T-helper 1 cell treated with Interleukin-12 subunit alpha and Interleukin-12 subunit beta and Interleukin-4 antibody, amounts not matched to agents 30 μg/mL and 1 μg/mL, for 36 hours (primary cell): Measurements from ENCODE around the gene STIP1.
A peak's percentile ranks its signal among the peaks of the same experiment; 100 is the strongest.
"Not testable (repeated sequence)": the region's sequence is repeated elsewhere in the genome, so short reads cannot be mapped to it uniquely, and the experiment has no call there.

Experiments
- H3K27ac Mint-ChIP-seq: one replicate; pipeline ENCODE4 v1.8.0; 2021; ENCODE audit warnings: mild to moderate bottlenecking, mixed read lengths
- H3K27me3 Mint-ChIP-seq: one replicate; pipeline ENCODE4 v1.8.0; 2021; ENCODE audit warnings: low read depth, mixed read lengths
- H3K36me3 Mint-ChIP-seq: one replicate; pipeline ENCODE4 v1.8.0; 2021; ENCODE audit warnings: low read depth, mixed read lengths
- H3K4me1 Mint-ChIP-seq: one replicate; pipeline ENCODE4 v1.8.0; 2021; ENCODE audit warnings: low read depth, mixed read lengths
- H3K4me3 Mint-ChIP-seq: one replicate; pipeline ENCODE4 v1.8.0; 2021; ENCODE audit warnings: mild to moderate bottlenecking, moderate library complexity, mixed read lengths
- H3K9me3 Mint-ChIP-seq: one replicate; pipeline ENCODE4 v1.8.0; 2021; ENCODE audit warnings: mixed read lengths

The STIP1 gene

GRCh38 chr11:64151337-64151736, 34.6 kb upstream of the STIP1 start:
- peaks cover 6% of the 10 kb centered on the region for H3K27me3 Mint-ChIP-seq
- no peaks in the 10 kb centered on the region for H3K9me3 Mint-ChIP-seq
- no peak overlapping the region for H3K27ac Mint-ChIP-seq
- peaks cover 1% of the 10 kb centered on the region for H3K4me1 Mint-ChIP-seq
- no peaks in the 10 kb centered on the region for H3K36me3 Mint-ChIP-seq
- H3K4me3 Mint-ChIP-seq: no peak overlapping the region

GRCh38 chr11:64152841-64153691, 32.9 kb upstream of the STIP1 start:
- Mint-ChIP-seq H3K36me3 (no peaks in the 10 kb centered on the region), H3K9me3 (no peaks in the 10 kb centered on the region), H3K27ac (no peak overlapping the region), H3K4me1 (peaks cover 1% of the 10 kb centered on the region), H3K4me3 (no peak overlapping the region), H3K27me3 (peaks cover 6% of the 10 kb centered on the region)

- peaks cover 1% of the 10 kb centered on the region for H3K4me1 Mint-ChIP-seq
- H3K27ac Mint-ChIP-seq: no peak overlapping the region
- H3K4me3 Mint-ChIP-seq: no peak overlapping the region
- H3K27me3 Mint-ChIP-seq: peaks cover 6% of the 10 kb centered on the region
- no peaks in the 10 kb centered on the region for H3K36me3 Mint-ChIP-seq
- no peaks in the 10 kb centered on the region for H3K9me3 Mint-ChIP-seq
Measured at GRCh38 chr11:64153812-64154211, 32.2 kb upstream of the STIP1 start.

GRCh38 chr11:64156235-64157011, 29.5 kb upstream of the STIP1 start:
- H3K9me3 Mint-ChIP-seq: no peaks in the 10 kb centered on the region
- H3K4me3 Mint-ChIP-seq: no peak overlapping the region
- peaks cover 6% of the 10 kb centered on the region for H3K27me3 Mint-ChIP-seq
- peaks cover 1% of the 10 kb centered on the region for H3K4me1 Mint-ChIP-seq
- no peak overlapping the region for H3K27ac Mint-ChIP-seq
- H3K36me3 Mint-ChIP-seq: peaks cover 1% of the 10 kb centered on the region

GRCh38 chr11:64157631-64158394, 28.2 kb upstream of the STIP1 start:
- no peak overlapping the region for H3K27ac Mint-ChIP-seq
- H3K4me3 Mint-ChIP-seq: no peak overlapping the region
- no peaks in the 10 kb centered on the region for H3K9me3 Mint-ChIP-seq
- peaks cover 1% of the 10 kb centered on the region for H3K36me3 Mint-ChIP-seq
- H3K27me3 Mint-ChIP-seq: peaks cover 6% of the 10 kb centered on the region
- H3K4me1 Mint-ChIP-seq: peaks cover 1% of the 10 kb centered on the region

- peaks cover 2% of the 10 kb centered on the region for H3K4me1 Mint-ChIP-seq
- no peak overlapping the region for H3K4me3 Mint-ChIP-seq
- H3K27me3 Mint-ChIP-seq: no peaks in the 10 kb centered on the region
- H3K36me3 Mint-ChIP-seq: peaks cover 1% of the 10 kb centered on the region
- no peaks in the 10 kb centered on the region for H3K9me3 Mint-ChIP-seq
- no peak overlapping the region for H3K27ac Mint-ChIP-seq
Measured at GRCh38 chr11:64161037-64161436, 24.9 kb upstream of the STIP1 start.

GRCh38 chr11:64162769-64163168, 23.2 kb upstream of the STIP1 start:
- not testable (repeated sequence) for H3K4me3 Mint-ChIP-seq, H3K36me3 Mint-ChIP-seq, H3K27ac Mint-ChIP-seq, H3K9me3 Mint-ChIP-seq, H3K27me3 Mint-ChIP-seq, H3K4me1 Mint-ChIP-seq

- Mint-ChIP-seq H3K4me3 (no peak overlapping the region), H3K36me3 (peaks cover 1% of the 10 kb centered on the region), H3K4me1 (peaks cover 4% of the 10 kb centered on the region), H3K27me3 (no peaks in the 10 kb centered on the region), H3K9me3 (no peaks in the 10 kb centered on the region), H3K27ac (no peak overlapping the region)
Measured at GRCh38 chr11:64163951-64164350, 22.0 kb upstream of the STIP1 start.

- no peaks in the 10 kb centered on the region for H3K27me3 Mint-ChIP-seq
- peak overlapping the region; percentile 49 for H3K27ac Mint-ChIP-seq
- no peaks in the 10 kb centered on the region for H3K9me3 Mint-ChIP-seq
- peaks cover 1% of the 10 kb centered on the region for H3K36me3 Mint-ChIP-seq
- H3K4me3 Mint-ChIP-seq: peak overlapping the region; percentile 73
- peaks cover 4% of the 10 kb centered on the region for H3K4me1 Mint-ChIP-seq
Measured at GRCh38 chr11:64164392-64165312, 21.3 kb upstream of the STIP1 start.

- Mint-ChIP-seq H3K27ac (no peak overlapping the region), H3K27me3 (no peaks in the 10 kb centered on the region), H3K9me3 (no peaks in the 10 kb centered on the region), H3K4me3 (peak overlapping the region; percentile 73), H3K36me3 (peaks cover 1% of the 10 kb centered on the region), H3K4me1 (peaks cover 4% of the 10 kb centered on the region)
Measured at GRCh38 chr11:64165481-64165841, 20.5 kb upstream of the STIP1 start.

- Mint-ChIP-seq H3K36me3 (no peaks in the 10 kb centered on the region), H3K27me3 (no peaks in the 10 kb centered on the region), H3K4me3 (peak within 1 kb of the TSS; percentile 91), H3K9me3 (no peaks in the 10 kb centered on the region), H3K4me1 (peaks cover 4% of the 10 kb centered on the region), H3K27ac (peak within 1 kb of the TSS; percentile 69)
Measured at GRCh38 chr11:64165842-64166635, 19.9 kb upstream of the STIP1 start, which contains the start of gene MACROD1. MACROD1 (minus strand) TSS chr11:64166113; CDS start chr11:64165994, 119 bp downstream.

- H3K9me3 Mint-ChIP-seq: peaks cover 4% of the 10 kb centered on the region
- no peak overlapping the region for H3K4me3 Mint-ChIP-seq
- H3K4me1 Mint-ChIP-seq: peaks cover 2% of the 10 kb centered on the region
- no peak overlapping the region for H3K27ac Mint-ChIP-seq
- peaks cover 3% of the 10 kb centered on the region for H3K36me3 Mint-ChIP-seq
- H3K27me3 Mint-ChIP-seq: no peaks in the 10 kb centered on the region
Measured at GRCh38 chr11:64170419-64170818, 15.6 kb upstream of the STIP1 start.
